ENCODE measurements around the gene IAH1.

GRCh38 chr2:9471206-9471605 is 3.1 kb upstream of the IAH1 start:
- TF ChIP-seq CTCF (IDR thresholded peaks at IDR 0.05; ENCODE audit: insufficient read depth, low read length, poor library complexity, severe bottlenecking): no peak
- TF ChIP-seq EZH2phosphoT487 (conservative IDR thresholded peaks at IDR 0.05; ENCODE audit: low read length): no peak
